SKM-1 (cell line): ENCODE measurements around the gene PLPP4.
A peak's percentile ranks its signal among the peaks of the same experiment; 100 is the strongest.

Source experiments
- DNase-seq: peaks from one replicate; lab custom pipeline; 2025; ENCODE audit not compliant: unreplicated experiment; lab: John Stamatoyannopoulos, UW

Gene PLPP4

DNA sequence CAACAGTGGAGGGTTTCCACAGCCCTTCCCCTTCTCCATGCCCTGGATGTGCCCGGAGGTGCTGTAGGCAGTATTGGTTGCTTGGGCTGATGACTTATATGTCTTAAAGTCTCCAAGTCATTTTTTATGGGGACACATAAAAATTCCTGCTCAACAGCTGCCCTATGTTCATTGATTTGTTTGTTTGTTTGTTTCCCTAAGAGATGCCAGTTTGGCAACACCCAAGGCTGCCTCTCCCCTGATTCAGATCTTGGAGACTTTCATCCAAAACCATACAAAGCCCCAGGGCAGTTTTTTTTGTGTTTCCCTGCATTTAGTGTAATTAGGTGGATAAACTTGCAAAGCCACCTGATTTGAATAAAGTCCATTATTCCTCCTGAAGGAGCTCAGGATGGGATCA, 115.3 kb downstream of the PLPP4 start:
- DNase-seq = no peak

DNA sequence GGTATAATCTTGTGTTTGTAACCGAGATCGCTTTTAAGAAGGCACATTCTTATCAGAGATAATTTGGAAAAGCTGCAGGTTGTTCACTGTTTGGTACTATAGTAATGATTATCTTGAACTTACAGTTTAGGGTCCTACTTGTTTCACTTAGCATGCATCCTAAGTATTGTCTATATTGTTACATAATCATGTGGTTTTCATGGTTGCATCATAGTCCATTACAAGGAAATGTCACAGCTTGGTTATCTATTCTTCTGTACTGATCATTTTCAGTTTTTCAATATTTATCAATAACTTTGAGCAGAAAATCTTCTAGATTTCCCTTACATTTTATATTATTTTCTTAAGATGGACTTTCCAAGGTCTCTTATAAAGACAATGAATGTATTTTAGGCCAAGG, 116.3 kb downstream of the PLPP4 start:
- peak; percentile 15 for DNase-seq

DNA sequence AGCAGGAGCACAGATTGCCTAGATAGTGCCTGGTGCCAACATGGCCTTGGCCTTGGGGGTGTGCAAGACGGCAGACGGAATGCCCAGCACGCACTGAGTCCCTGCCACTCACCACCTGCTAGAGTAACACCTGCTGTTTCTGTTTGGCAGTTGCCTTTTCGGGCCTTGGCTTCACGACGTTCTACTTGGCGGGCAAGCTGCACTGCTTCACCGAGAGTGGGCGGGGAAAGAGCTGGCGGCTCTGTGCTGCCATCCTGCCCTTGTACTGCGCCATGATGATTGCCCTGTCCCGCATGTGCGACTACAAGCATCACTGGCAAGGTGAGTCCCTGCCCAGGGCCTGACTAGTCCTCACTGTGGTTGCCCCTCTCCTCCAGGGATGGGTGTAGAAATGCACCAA, 118.0 kb downstream of the PLPP4 start:
- DNase-seq = no peak

DNA sequence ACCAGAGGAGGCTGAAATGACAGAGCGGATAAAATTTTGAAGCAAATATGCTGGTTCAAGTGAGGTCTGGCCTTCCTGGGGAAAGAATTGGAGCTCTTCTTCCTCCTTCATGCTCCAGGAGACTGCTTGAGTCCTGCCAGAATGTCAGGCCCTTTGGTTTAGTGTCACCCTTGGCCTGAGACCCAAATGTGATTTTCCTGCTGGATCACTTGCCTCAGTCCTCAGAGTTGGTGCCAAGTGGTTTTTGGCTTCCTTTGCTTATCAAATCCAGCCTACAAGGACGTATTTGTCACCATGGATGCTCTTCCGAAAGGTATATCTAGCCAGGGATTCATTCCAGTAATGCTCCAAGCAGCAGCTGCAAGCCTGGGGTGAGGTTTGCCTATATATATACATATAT, 118.4 kb downstream of the PLPP4 start:
- DNase-seq = no peak

DNA sequence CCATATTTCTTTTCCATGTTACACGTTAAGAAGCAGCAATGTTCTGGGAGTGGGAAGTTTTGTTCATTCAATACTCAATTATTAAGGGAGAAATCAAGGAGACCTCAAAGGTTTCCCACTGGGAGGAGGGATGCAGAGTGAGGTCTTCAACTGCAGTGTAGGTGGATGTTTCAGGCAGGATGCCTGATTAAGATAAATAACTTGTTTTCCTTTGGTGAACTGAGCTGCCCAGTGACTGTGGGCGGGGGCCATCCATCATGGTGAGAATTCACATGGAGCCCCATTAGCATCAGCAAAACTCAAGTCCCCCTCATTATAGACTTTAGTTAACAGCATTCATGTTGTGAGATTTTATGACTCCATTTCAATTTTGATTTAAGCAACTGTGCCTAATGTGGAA, 121.1 kb downstream of the PLPP4 start:
- no peak for DNase-seq

DNA sequence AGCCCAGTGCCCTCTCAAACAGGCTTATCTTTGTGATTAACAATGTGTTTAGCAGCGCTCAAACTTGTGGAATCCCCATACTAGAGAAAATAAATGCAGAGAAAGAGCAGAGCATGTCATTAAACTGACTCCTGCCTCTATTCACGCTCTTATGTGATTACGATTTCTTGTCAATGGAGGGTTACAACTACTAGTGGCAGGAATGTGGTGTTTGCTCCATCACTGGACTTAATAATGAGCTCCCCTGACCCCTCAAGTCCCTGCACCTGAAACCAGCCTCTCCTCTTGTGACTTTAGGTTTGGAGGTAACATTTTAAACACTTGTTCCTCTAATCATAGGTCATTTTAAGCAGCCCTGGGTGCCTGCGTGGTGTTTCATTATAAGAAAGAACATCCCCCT, 121.9 kb downstream of the PLPP4 start:
- DNase-seq = no peak

DNA sequence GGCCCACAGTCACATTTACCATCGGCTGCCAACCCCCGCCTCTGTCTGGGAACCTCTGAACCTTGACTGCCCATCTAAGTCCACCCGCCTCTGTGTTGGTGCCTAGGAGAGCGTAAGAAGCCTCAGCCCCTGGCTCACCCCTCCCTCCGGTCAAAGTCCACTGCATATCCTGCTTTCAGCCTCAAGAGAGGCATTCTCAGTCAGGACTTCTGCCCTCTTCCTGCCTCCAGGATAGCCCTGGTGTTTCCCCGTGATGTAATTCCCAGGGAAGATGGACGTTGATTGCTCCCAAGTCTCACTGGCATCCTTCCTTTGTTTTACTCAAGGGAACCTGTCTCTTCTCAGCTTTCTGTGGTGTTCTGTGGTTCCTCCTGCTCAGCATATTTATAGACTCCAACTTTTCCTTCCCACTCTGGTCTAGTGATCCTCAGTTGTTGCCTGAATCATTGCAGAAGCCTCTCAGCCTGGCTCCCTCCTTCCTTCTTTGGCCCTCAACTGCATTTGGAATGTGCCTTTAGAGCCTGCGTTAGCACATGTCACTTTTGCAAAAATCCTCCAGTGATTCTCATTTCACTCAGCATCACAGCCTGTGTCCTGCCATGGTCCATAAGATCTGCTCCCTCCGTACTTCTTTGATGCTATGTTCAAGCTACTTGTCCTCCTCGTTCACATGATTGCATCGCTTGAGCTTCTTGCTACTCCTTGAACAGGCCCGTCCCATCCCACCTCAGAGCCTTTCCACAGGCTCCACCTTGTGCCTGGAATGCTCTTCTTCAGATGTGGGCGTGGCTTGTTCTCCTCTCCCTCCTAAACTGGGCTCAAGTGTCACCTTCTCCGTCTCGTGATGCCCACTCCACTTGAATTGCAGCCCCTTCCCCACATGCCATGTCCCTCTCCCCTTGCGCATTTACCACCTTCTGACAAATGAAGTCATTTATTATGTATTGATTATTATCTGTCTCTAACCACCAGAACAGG, 124.2 kb downstream of the PLPP4 start:
- DNase-seq = no peak

DNA sequence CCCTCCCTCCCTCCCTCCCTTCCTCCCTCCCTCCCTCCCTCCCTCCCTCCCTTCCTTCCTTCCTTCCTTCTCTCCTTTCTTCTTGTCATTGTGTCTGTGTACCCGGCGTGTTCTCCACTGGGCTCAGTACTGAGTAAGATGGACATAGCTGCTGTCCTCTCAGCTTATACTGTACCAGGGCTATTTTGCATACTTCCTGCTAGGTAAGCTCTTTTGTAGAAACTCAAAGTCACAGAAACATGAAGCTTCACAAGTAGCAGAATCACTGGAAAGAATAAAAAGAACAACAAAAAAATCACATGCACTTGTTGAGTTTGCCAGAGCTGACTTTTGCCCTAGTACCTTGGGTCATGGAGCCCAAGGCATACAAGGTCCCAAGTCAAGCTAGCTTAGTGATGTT, 125.7 kb downstream of the PLPP4 start:
- no peak for DNase-seq

DNA sequence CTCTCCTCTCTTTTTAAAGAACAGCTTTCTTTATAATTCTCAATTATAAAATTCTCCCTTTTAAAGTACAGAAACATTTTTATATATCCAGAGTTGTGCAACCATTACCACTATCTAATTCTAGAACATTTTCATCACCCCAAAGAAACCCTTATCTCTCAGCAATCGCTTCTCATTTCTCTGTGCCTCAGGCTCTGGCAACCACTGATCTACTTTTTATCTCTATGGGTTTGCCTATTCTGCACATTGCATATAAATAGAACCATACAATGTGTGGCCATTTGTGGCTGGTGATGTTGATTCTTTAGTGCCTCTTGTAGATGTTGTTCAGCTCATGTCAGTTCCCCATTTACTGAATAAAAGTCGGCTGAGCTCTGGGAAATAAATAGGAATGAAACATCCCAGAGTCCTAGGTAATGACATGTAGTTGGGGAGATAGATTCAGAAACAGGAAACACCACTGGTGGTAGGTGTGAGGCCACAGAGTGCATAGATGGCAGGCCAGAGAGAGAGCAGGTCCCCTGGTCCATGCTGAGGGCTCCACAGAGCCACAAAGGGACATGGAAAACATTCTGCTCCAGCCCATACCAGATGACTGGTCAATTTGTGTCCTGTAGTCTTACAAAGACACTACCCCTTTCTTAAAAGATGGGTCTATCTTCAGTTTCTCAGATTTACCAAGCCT, 126.5 kb downstream of the PLPP4 start:
- no peak for DNase-seq

DNA sequence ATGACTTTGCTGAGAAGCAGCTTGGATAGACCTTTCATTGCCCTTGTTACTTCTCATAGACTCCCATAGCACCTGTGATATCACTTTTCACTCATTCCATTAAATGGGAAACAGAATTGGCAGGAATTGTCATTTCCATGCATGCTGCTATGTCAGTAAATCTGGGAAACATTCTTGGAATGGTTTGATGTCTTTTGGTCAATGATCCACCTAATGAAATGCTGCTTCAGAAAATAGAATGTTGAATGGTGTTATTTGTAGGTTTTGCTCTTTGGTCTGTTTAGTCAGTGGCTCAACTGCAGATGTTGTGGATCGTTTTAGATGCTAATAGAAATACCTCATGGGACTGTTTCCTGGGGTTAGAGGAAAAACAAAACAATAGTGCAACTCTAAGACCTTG, 127.8 kb downstream of the PLPP4 start:
- no peak for DNase-seq

DNA sequence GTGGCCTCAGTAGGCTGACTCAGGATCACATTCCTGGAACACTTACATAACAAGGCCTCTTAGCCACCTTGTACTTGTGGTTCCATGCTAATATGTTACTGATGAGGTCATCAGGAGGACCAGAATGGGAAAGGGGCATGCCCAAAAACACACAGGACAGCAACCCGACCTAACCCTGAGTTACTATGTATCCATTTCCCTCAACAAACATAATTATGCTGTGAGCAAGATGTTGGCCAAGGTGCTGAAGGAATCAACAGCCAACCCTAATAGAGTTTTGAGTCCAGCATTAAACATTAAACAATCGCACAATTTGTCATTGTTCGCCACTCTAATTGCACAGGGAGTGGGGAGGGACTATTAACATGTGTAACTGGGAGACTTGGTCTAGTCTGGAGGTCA, 129.4 kb downstream of the PLPP4 start:
- DNase-seq = no peak

DNA sequence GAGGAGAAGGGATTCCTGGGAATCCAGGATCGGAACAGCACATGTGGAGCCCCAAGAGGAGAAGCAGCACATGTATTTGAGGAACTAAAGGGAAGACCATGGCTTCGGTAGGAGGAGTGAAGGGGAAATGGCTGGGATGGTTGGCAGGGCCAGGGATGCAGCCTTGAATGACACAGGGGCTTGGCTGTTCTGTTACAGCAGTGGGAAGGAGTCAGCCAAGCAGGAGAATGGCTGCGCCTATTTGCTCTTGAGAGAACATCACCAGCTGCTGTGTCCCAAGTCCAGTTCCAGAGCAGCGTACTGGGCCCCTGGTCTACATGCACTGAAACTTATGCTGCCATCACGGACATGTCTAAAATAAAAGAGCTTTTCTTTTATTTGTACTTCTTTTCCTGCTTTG, 130.0 kb downstream of the PLPP4 start:
- no peak for DNase-seq

DNA sequence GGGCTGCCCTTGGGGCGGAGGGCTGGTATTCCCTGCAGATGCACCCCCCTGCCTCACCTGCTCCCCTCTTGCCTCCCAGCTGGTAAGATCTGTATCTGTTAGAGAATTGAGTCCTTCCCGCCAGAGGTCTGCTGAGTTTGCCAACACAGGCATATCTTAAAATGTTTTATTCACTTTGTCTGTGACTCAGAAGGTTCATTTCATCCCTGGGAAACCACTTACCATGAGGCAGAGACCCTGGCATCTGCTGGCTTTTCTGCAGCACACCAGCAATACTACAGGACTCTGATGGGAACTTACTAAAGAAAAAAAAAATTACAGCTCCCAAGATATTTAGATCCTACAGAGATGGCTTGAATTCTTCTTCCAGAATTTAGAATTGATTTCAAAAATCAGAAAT, 131.3 kb downstream of the PLPP4 start:
- DNase-seq = no peak

DNA sequence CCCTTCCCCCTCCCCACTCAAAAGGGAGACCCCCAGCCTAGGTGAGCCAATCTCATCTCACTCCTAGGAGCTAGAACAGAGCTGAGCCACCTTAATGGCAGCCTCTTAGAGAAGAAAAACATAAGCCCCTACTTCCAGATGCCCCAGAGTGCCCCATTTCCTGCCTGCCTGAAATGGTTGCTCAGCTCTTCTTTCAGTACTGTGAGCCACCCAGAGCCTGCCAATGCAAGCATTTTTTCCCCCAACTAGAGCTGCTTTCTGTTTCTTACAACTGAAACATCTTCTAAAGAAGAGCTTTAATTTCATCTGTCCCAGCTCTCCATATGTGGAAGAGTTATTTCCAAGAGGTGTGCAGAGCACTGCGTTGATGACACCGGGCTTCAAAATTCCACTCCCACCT, 136.7 kb downstream of the PLPP4 start:
- no peak for DNase-seq

DNA sequence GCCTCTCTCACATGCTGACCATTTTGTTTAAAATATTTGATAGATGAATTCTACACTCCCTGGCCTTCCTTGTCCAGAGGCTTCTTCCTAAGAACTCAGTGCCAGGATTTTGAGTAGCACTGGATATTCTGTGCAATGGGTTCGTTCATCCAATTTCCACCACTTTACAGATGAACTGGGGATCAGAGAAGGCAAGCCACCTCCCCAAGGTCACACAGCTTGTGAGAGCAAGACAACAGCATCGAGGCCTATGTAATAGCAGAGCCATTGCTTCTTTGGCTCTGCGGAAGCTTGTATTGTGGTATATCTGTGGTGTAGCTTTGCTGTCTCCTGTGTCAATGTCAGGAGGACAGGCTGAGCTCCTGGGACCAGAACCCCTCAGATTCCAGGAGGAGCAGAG, 140.9 kb downstream of the PLPP4 start:
- no peak for DNase-seq

DNA sequence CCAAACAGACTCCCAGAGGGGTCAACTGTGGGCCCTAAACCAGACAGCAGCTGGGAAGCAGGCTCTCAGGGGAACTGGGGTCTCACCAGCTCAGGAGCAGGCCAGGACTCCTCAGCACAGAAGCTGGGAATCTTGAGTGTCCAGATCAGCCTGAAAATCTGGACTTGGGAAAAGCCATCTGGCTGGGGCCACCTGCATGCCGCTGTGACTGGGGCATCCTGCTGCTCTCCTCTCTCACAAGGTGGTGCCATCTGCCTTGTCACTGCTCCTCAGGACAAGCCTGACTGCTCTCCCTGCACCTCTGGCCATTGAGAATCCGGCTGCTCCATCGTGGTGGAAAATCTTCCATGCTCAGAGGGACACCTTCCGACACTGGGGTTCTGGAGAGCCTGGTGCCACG, 141.4 kb downstream of the PLPP4 start:
- DNase-seq = no peak

DNA sequence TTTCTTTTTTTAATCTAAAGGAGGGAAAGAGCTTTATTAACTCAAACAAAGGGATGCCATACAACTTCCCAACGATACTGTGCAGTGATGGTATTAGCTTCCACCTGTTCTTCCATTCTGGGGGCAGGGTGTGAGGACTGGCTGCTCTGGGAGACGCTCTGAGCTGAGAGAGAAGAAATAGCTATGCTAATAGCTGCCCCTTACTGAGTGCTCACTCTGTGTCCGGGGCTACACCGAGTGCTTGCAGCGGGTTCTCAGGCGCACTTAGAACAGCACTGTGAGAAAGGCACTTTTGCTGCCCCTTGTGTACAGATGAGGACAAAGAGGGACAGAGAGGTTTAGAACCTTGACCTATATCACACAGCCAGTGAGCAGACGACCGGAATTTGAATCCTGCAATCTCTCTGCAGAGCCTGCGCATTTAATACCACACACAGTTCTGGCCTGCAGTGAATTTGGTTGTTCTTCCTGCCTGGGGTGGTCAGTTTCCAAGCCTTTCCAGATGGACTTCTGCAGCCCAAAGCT, 142.2 kb downstream of the PLPP4 start:
- no peak for DNase-seq

DNA sequence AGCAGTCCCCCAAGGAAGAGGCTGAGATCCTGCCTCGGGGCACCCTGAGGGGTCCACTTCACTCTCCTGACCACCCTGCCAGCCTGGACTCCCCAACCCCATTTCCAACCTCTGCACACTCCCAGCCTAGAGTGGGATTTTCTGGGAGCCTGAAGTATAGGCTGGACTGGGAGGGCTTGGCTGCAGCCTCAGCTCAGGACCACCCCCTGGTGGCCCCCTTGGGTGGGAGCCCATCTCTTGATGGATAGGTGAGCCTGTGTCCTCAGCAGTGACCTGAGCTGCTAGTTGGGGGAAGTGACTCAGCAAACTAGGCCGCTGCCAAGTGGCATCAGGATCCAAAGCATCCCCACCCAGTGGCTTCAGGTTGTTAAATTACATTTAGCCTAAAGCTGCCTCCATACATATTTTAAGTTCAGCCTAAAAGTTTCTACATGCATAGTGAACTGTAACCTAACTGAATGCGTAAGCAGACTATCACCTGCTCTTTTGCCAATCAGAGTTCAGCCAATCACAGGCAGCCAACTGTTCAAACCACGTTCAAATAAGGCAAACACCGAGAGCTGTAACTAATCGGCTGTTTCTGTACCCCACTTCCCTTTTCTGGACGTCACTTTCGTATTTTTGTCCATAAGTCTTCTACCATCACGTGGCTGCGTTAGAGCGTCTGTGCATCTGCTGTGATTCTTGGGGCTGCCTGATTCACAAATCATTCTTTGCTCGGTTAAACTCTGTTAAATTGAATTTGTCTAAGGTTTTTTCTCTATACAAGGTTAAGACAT, 144.0 kb downstream of the PLPP4 start:
- no peak for DNase-seq

DNA sequence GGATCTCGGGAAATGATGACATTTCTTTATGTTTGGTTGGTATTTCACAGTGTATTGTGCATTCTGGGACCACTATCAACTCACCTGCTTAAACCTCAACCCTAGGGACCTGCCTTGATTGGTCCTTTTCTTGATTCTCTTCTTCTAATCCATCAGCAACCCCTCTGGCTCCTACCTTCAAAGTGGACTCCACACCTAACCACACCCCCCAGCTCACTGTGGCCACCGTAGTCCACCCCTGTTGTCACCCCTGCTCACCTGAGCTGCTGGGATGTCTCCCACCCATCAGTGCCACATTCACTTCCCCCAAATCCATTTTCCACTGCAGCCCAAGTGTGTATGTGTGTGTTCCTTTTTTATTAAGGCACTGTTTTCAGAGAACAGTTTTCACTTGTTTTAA, 145.0 kb downstream of the PLPP4 start:
- no peak for DNase-seq

DNA sequence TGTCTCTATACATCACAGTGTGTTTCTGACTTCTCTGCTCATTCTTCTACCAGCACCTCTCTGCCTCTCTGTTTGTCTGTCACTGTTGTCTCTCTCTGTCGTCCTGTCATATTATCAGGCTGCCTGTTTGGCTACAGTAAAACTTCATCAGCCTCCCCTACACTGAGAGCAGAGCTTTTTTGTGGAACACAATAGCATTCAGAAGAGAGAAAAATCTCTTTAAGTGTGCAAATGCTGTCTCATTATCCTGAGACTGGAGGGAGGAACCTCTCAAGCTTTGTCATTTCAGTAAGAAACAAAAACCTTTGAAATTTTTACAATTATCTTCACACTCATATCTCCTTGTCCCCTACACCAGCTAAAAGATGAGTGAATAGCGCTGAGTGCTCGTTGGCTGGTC, 148.4 kb downstream of the PLPP4 start:
- DNase-seq = no peak

DNA sequence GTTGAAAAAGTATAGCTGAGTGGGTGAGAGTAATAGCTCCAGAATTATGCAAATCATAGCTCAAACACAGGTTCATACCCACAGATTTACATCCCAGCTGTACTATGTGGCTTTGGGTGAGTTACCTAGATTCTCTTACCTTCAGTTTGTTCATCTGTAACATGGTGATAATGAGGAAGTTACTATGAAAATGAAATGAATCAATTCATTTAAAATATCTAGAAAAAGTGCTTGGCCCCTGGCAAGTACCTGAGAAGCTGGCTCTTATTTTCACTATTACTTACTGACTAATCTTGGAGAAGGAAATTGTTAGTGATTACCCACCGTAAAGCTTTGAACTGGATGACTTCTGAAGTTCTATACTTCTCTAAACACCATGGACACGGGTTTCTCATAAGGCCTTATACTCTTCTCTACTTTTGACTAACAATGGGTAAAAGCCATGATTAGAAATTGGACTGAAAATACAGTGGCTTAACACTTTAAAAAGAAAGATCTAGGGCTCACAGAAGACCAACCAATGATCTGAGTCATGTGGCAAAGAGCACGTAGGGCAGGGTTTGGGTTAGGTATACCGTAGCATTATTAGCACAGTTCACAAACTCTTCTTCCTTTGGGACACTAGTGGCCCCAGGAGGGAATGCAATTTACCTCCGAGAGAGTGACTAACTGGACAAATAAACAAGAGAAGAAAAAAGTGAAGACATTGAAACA, 149.2 kb downstream of the PLPP4 start:
- DNase-seq = no peak
